Type B pancreatic cell (in vitro differentiated cells): ENCODE data around the gene CHI3L2. TPM values are rescaled to one million over a fixed set of nuclear protein-coding genes. Genes with fewer than 3 reads are reported as not detected.
A peak's percentile ranks its signal among the peaks of the same experiment; 100 is the strongest.

Experiments used
- DNase-seq: peaks from one replicate; pipeline ENCODE4 v3.0.0; 2021; ENCODE audit warnings: mixed read lengths; ENCODE audit not compliant: unreplicated experiment; ENCODE audit errors: extremely low spot score
- H3K27ac Mint-ChIP-seq: 2 replicates; pipeline ENCODE4 v1.8.0; 2021; ENCODE audit warnings: mild to moderate bottlenecking, mixed read lengths
- H3K27me3 Mint-ChIP-seq: 2 replicates; pipeline ENCODE4 v1.8.0; 2021; ENCODE audit warnings: mixed read lengths
- H3K36me3 Mint-ChIP-seq: 2 replicates; pipeline ENCODE4 v1.8.0; 2021; ENCODE audit warnings: mixed read lengths
- H3K4me1 Mint-ChIP-seq: one replicate; pipeline ENCODE4 v1.8.0; 2021; ENCODE audit warnings: mixed read lengths; ENCODE audit not compliant: unreplicated experiment
- H3K4me3 Mint-ChIP-seq: 2 replicates; pipeline ENCODE4 v1.8.0; 2021; ENCODE audit warnings: mild to moderate bottlenecking, mixed read lengths
- H3K9me3 Mint-ChIP-seq: 2 replicates; pipeline ENCODE4 v1.8.0; 2021; ENCODE audit warnings: mixed read lengths
- total RNA-seq: library from RNA; stranded (reverse); gene quantifications from 2 replicates; pipeline ENCODE4 v1.2.1, GENCODE V29; 2021; ENCODE audit warnings: low replicate concordance
- TF ChIP-seq, protein P1 (sequence below): fragments of 200-600 bp; sonication (generic); conservative IDR thresholded peaks from 2 replicates; pipeline ENCODE4 v1.5.0; 2021; ENCODE audit warnings: antibody characterized with exemption, mild to moderate bottlenecking

CHI3L2 gene
- total RNA-seq, 1 donor from 2014 or later: 0.72 TPM

GRCh38 chr1:111203681-111204200 lies 23.8 kb upstream of the CHI3L2 start:
- Mint-ChIP-seq H3K27ac (peak overlapping the region; percentile 99), H3K4me1 (peaks cover 14% of the 10 kb centered on the region), H3K36me3 (no peaks in the 10 kb centered on the region), H3K27me3 (peaks cover 6% of the 10 kb centered on the region), H3K4me3 (no peak overlapping the region), H3K9me3 (no peaks in the 10 kb centered on the region)
- DNase-seq: no peak
- TF ChIP-seq, protein P1, sequence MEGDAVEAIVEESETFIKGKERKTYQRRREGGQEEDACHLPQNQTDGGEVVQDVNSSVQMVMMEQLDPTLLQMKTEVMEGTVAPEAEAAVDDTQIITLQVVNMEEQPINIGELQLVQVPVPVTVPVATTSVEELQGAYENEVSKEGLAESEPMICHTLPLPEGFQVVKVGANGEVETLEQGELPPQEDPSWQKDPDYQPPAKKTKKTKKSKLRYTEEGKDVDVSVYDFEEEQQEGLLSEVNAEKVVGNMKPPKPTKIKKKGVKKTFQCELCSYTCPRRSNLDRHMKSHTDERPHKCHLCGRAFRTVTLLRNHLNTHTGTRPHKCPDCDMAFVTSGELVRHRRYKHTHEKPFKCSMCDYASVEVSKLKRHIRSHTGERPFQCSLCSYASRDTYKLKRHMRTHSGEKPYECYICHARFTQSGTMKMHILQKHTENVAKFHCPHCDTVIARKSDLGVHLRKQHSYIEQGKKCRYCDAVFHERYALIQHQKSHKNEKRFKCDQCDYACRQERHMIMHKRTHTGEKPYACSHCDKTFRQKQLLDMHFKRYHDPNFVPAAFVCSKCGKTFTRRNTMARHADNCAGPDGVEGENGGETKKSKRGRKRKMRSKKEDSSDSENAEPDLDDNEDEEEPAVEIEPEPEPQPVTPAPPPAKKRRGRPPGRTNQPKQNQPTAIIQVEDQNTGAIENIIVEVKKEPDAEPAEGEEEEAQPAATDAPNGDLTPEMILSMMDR: no peak

DNA sequence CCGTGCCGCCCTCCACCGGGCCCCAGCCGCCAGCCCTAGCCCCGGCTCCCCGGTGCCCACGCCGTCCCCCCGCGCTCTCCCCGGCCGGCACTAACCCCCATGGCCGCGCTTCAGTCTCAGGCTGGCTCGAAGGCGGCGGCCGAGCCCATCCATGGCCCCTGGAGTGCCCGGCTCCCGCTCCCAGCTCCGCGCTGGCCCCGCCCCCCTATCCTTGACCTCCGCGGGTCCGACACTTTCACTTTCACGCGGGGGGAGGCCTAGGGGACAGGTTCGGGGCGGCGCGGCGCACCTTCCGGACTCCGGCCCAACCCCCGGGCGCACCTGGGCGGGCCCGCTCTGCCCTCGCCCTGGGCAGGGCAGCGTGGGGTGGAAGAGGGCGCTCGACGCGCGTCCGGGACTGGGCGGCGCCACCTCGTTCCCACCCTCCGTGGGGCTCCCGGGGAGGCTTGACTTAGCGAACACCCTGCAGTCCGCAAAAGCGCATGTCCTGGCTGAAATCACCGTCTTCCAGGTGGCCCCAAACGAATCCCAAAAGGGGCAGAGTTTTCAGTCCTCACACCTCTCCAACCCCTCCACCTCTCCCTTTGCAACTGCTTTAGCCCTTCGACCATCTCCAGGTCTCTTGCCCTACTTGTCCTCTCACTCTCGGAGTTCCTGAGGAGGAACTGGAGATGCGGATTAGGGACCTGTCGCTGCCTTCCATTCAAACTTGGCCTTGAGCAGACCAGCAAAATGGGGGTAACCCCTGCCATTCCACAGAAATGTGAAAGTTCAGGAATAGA lies 23.1 kb upstream of the CHI3L2 start:
- H3K4me1 Mint-ChIP-seq: peaks cover 14% of the 10 kb centered on the region
- no peak for DNase-seq
- no peaks in the 10 kb centered on the region for H3K36me3 Mint-ChIP-seq
- peaks cover 6% of the 10 kb centered on the region for H3K27me3 Mint-ChIP-seq
- H3K27ac Mint-ChIP-seq: peak overlapping the region; percentile 78
- no peaks in the 10 kb centered on the region for H3K9me3 Mint-ChIP-seq
- peak overlapping the region; percentile 74 for H3K4me3 Mint-ChIP-seq
- TF ChIP-seq, protein P1: no peak

- no peaks in the 10 kb centered on the region for H3K9me3 Mint-ChIP-seq
- TF ChIP-seq, protein P1: no peak
- H3K27ac Mint-ChIP-seq: peak overlapping the region; percentile 78
- H3K27me3 Mint-ChIP-seq: peaks cover 6% of the 10 kb centered on the region
- DNase-seq: no peak
- peaks cover 14% of the 10 kb centered on the region for H3K4me1 Mint-ChIP-seq
- H3K4me3 Mint-ChIP-seq: peak overlapping the region; percentile 74
- H3K36me3 Mint-ChIP-seq: no peaks in the 10 kb centered on the region
Observed at GRCh38 chr1:111204983-111205713, 22.4 kb upstream of the CHI3L2 start.

GRCh38 chr1:111205714-111206050 lies 21.8 kb upstream of the CHI3L2 start:
- no peaks in the 10 kb centered on the region for H3K36me3 Mint-ChIP-seq

DNA sequence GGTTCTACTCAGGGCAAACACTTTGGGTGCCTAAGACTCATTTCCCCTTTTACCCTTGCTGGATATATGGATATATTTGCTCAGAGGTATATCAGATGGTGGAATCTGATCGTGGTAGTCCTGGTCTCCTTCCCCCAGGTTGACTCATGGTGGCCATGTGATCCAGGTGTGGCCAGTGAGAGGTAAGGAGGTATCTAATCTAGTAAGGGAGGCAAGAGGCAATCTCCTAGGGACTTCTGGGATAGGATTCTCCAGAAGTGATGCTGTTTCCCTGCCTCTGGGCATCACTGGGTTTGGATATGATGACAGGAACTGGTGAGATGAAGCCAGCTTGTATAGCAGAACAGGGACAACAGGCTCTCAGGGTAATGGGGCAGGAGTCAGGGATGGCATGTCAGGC lies 18.6 kb upstream of the CHI3L2 start:
- Mint-ChIP-seq H3K36me3 (no peaks in the 10 kb centered on the region), H3K9me3 (peaks cover 5% of the 10 kb centered on the region), H3K27me3 (peaks cover 6% of the 10 kb centered on the region), H3K4me1 (peaks cover 11% of the 10 kb centered on the region), H3K4me3 (no peak overlapping the region), H3K27ac (no peak overlapping the region)
- no peak for DNase-seq
- TF ChIP-seq, protein P1: no peak

More at GRCh38 chr1:111205714-111206050, 21.8 kb upstream of the CHI3L2 start:
- peaks cover 13% of the 10 kb centered on the region for H3K4me1 Mint-ChIP-seq
- no peaks in the 10 kb centered on the region for H3K9me3 Mint-ChIP-seq
- H3K27me3 Mint-ChIP-seq: peaks cover 6% of the 10 kb centered on the region
- DNase-seq: no peak
- peak overlapping the region; percentile 23 for H3K4me3 Mint-ChIP-seq
- TF ChIP-seq, protein P1: no peak
- peak overlapping the region; percentile 19 for H3K27ac Mint-ChIP-seq
